Astrocyte of the cerebellum (primary cell): ENCODE data around the gene HIGD1C.
A peak's percentile ranks its signal among the peaks of the same experiment; 100 is the strongest.
"Not testable (repeated sequence)": the region's sequence is repeated elsewhere in the genome, so short reads cannot be mapped to it uniquely, and the experiment has no call there.

Source experiments
- DNase-seq: peaks from one replicate; pipeline ENCODE4 v3.0.0-alpha.2; 2011; ENCODE audit warnings: low read depth
- H3K4me3 ChIP-seq: 2 replicates; pipeline ENCODE4 v1.5.1; 2011; ENCODE audit warnings: mild to moderate bottlenecking, low read depth, low read length, moderate library complexity
- in situ Hi-C: cut with HindIII; loops from 2 replicates; pipeline ENCODE4 v1.10.0; 2017; ENCODE audit warnings: low sequenced_read_pairs
- TF ChIP-seq, protein P1 (sequence below): IDR thresholded peaks from 2 replicates; pipeline ENCODE4 v1.5.1; 2012; ENCODE audit warnings: low read length, low read depth, moderate library complexity, mild to moderate bottlenecking; ENCODE audit errors: missing control alignments

Gene HIGD1C

DNA sequence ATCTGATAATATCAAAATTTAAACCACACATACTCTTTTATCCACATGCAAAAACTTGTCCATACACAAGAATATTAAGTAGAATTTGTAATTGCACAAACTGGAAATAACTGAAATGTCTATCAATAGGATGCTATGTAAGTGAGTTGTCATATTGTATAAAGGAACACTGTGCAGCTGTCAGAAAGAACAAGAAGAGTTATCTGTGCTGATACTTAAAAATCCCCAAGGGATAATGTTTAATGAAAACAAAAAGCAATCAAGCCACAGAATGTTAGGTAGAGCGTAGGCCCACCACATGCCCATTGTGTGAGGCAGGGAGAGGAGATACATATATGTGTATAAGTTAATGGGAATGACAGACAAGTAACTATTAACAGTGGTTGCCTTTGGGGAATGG lies 25.9 kb upstream of the HIGD1C start:
- H3K4me3 ChIP-seq = peak overlapping the region; percentile 62
- no peak for DNase-seq
- in situ Hi-C loops = no loop called here
- TF ChIP-seq, protein P1, sequence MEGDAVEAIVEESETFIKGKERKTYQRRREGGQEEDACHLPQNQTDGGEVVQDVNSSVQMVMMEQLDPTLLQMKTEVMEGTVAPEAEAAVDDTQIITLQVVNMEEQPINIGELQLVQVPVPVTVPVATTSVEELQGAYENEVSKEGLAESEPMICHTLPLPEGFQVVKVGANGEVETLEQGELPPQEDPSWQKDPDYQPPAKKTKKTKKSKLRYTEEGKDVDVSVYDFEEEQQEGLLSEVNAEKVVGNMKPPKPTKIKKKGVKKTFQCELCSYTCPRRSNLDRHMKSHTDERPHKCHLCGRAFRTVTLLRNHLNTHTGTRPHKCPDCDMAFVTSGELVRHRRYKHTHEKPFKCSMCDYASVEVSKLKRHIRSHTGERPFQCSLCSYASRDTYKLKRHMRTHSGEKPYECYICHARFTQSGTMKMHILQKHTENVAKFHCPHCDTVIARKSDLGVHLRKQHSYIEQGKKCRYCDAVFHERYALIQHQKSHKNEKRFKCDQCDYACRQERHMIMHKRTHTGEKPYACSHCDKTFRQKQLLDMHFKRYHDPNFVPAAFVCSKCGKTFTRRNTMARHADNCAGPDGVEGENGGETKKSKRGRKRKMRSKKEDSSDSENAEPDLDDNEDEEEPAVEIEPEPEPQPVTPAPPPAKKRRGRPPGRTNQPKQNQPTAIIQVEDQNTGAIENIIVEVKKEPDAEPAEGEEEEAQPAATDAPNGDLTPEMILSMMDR = no peak

DNA sequence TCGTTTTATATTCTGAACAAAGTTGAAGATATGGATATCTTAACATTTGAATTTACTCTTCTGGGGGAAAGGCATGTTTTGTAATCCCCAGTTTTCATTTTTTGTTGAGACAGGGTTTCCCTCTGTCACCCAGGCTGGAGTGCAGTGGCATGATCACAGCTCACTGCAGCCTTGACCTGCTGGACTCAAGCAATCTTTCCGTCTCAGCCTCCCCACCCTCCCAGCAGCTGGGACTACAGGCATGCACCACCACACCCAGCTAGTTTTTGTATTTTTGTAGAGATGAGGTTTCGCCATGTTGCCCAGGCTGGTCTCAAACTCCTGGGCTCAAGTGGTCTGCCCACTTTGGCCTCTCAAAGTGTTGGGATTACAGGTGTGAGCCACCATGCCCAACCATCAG lies 25.4 kb upstream of the HIGD1C start:
- peak overlapping the region; percentile 62 for H3K4me3 ChIP-seq
- DNase-seq, in situ Hi-C loops: not testable (repeated sequence)

DNA sequence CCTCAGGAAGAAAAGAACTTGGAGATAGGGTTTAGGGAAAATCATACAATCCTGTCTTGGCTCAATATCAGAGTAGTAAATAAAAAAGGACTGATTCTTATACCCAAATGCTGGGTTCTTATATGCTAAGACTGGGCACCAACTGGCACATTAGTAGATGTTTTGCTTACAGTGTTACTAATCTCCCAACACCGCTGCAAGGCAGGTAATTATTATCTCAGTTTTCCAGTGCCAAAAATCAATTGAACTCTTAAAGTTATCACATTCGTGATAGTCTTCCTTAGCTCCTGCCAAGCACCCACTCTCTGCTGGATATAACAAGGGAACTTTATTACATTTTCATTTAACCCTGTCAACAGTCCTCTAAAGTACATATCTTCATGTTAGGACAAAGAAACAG lies 25.0 kb upstream of the HIGD1C start:
- H3K4me3 ChIP-seq = peak overlapping the region; percentile 62
- no peak for DNase-seq
- in situ Hi-C loops = no loop called here
- TF ChIP-seq, protein P1 = no peak

DNA sequence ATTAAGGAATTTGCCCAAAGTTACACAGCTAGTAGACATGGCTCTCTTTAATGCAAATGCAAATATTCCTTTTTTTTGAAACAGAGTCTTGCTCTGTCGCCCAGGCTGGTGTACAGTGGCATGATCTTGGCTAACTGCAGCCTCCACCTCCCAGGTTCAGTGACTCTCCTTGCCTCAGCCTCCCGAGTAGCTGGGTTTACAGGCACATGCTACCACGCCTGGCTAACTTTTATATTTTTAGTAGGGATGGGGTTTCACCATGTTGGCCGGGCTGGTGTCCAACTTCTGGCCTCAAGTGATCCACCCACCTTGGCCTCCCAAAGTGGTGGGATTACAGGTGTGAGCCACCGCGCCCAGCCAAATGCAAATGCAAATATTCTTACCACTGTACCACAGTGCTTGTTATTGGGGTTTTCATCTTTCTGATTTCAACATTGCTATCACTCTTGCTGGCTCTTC lies 24.5 kb upstream of the HIGD1C start:
- DNase-seq = no peak
- TF ChIP-seq, protein P1 = no peak
- H3K4me3 ChIP-seq = peak overlapping the region; percentile 62
- in situ Hi-C loops = no loop called here

DNA sequence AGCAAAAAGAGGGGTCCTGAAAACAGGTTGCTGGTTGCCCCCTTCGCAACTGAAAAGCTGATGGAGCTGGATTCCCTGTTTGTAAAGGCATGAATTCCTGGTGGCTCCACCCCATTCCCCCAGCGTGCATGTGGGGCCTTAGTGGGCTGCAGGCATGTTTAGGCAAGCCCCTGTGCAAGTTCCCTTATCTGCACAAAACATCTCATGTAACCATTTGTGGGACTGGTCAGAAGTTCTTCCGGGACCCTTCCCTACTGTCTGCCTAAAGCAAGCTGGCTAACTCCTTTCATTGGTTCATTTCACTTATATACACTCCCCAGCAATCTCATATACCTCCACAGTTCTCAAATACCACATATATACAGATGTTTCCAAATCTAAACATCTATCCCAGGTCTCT lies 24.0 kb upstream of the HIGD1C start:
- TF ChIP-seq, protein P1 = no peak
- in situ Hi-C loops = no loop called here
- H3K4me3 ChIP-seq = no peak overlapping the region
- DNase-seq = no peak

DNA sequence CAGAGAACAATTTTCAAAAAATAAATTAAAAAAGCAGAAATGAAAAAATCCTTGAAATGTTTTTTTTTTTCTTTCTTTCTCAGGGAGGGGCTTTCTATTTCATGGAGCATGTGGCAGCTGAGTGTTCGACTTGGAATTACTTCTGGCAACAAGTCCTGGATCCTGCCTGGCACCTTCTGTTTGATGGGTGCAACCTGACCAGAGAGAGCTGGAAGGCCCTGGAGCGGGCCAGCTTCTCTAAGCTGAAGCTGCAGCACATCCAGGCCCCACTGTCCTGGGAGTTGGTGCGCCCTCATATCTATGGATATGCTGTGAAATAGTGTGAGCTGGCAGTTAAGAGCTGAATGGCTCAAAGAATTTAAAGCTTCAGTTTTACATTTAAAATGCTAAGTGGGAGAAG lies 22.5 kb upstream of the HIGD1C start:
- TF ChIP-seq, protein P1 = no peak
- in situ Hi-C loops = loop anchor here (5.0 kb wide), 1 partner anchor 42 kb away; no protein-coding TSS in a partner anchor
- DNase-seq = no peak
- H3K4me3 ChIP-seq = no peak overlapping the region

DNA sequence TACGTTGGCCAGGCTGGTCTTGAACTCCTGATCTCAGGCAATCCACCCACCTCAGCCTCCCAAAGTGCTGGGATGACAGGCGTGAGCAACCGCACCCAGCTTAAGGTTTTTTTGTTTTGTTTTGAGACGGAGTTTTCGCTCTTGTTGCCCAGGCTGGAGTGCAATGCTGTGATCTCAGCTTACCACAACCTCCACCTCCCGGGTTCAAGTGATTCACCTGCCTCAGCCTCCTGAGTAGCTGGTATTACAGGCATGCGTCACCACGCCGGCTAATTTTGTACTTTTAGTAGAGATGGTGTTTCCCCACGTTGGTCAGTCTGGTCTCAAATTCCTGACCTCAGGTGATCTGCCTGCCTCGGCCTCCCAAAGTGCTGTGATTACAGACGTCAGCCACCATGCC lies 21.9 kb upstream of the HIGD1C start:
- H3K4me3 ChIP-seq, DNase-seq: not testable (repeated sequence)
- in situ Hi-C loops = loop anchor here (5.0 kb wide), 1 partner anchor 42 kb away; no protein-coding TSS in a partner anchor

DNA sequence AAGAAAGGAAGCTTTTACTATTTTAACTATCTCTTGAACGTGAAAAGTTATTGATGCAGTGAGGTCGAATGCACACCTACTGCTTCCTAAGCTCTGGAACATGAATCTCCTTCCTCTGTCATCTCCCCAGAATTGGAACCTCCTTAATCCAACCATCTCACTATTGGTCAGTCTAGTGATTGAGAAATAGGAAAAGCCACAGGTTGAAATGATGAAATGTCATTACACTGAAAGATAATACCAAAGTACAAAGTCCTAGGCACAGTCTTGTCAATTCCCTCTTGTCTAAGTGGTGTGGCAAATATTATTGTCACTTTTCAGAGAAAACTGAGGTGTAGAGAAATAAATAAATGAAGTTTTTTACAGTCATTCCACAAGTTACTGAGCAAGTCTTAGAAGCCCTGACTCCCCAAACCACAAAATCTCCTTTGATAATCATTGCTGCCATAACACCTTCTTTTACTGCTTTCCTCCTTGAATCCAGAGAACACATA lies 19.5 kb upstream of the HIGD1C start:
- in situ Hi-C loops = loop anchor here (5.0 kb wide), 1 partner anchor 39 kb away; no protein-coding TSS in a partner anchor
- DNase-seq = no peak
- TF ChIP-seq, protein P1 = no peak
- no peak overlapping the region for H3K4me3 ChIP-seq
